ENCODE measurements around the gene PDE4D. TPM values are rescaled to one million over a fixed set of nuclear protein-coding genes. Genes with fewer than 3 reads are reported as not detected.

PDE4D gene
- total and polyA plus RNA-seq, 12 donors, result 1.2 to 18.9 (median 2.1) TPM

- 71 to 85% (median 82%) methylated on average over 2 of the region's 2 CpGs for WGBS, 4 donors
- H3K27ac ChIP-seq, result no peak overlapping the region
- H3K27me3 ChIP-seq, result no peaks in the 10 kb centered on the region
- no peaks in the 10 kb centered on the region for H3K4me1 ChIP-seq (replicated peaks in 1 of 2)
- intact Hi-C loops (cut with DNase I), result no loop called here
- H3K4me3 ChIP-seq, result no peak overlapping the region
- TF ChIP-seq, protein P1, sequence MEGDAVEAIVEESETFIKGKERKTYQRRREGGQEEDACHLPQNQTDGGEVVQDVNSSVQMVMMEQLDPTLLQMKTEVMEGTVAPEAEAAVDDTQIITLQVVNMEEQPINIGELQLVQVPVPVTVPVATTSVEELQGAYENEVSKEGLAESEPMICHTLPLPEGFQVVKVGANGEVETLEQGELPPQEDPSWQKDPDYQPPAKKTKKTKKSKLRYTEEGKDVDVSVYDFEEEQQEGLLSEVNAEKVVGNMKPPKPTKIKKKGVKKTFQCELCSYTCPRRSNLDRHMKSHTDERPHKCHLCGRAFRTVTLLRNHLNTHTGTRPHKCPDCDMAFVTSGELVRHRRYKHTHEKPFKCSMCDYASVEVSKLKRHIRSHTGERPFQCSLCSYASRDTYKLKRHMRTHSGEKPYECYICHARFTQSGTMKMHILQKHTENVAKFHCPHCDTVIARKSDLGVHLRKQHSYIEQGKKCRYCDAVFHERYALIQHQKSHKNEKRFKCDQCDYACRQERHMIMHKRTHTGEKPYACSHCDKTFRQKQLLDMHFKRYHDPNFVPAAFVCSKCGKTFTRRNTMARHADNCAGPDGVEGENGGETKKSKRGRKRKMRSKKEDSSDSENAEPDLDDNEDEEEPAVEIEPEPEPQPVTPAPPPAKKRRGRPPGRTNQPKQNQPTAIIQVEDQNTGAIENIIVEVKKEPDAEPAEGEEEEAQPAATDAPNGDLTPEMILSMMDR (IDR thresholded peaks at IDR 0.05), result no peak
- TF ChIP-seq POLR2A (IDR thresholded peaks at IDR 0.05), result no peak
- H3K36me3 ChIP-seq (replicated peaks in 1 of 2), result no peaks in the 10 kb centered on the region
- no peak for DNase-seq
- H3K9me3 ChIP-seq (replicated peaks in 1 of 3), result no peaks in the 10 kb centered on the region
Measured at GRCh38 chr5:59094864-59095263, 798.7 kb downstream of the PDE4D start.

DNA sequence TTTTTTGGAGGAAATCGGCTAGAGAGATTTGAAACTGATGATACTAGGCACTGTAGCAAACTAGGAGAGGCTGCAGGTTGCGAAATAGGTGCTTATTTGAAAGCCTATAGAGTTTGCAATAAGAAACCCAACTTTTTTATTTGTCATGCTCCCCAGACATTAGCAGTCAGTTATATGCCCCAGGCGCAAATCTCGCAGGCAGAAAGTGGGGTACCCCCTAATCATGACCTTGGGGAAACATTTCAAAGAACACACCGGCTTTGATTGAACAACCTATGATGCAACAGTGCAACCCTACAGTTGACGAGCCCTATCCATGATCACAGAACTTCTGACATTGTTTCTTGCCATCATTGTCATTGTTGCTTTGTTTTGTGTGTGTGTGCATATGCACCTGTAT lies 800.2 kb downstream of the PDE4D start:
- Histone ChIP-seq H3K4me1 (replicated peaks in 1 of 2) (no peaks in the 10 kb centered on the region), H3K27me3 (no peaks in the 10 kb centered on the region), H3K4me3 (peak overlapping the region in 1 of 4 donors; percentile 26), H3K9me3 (replicated peaks in 1 of 3) (no peaks in the 10 kb centered on the region), H3K36me3 (replicated peaks in 1 of 2) (no peaks in the 10 kb centered on the region), H3K27ac (no peak overlapping the region)
- intact Hi-C loops (cut with DNase I), result no loop called here
- 79 to 92% (median 83%) methylated on average over 6 of the region's 6 CpGs for WGBS, 4 donors
- TF ChIP-seq, protein P1 (IDR thresholded peaks at IDR 0.05), result no peak
- TF ChIP-seq POLR2A (IDR thresholded peaks at IDR 0.05), result no peak
- no peak for DNase-seq

DNA sequence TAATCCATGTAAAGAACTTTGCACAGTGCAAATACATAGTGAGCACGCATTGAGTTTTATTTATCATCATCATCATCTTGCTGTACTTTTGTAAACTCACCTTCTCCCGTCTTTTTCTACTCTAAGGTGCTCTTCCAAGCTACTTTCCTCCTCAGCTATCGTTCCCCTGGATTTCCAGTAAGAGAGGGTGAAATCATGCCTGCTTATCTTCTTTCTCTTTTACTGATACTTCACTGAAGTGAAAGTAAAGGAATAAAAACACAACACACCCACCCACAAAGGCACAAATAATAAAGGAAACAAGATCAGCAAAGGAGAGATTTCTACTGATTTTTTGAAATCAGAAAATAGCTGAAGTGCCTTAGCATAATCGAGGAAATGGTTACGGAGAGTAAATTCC lies 800.8 kb downstream of the PDE4D start:
- Histone ChIP-seq H3K4me1 (replicated peaks in 1 of 2) (no peaks in the 10 kb centered on the region), H3K4me3 (peak overlapping the region in 1 of 4 donors; percentile 26), H3K36me3 (replicated peaks in 1 of 2) (no peaks in the 10 kb centered on the region), H3K27me3 (no peaks in the 10 kb centered on the region), H3K27ac (no peak overlapping the region), H3K9me3 (replicated peaks in 1 of 3) (no peaks in the 10 kb centered on the region)
- DNase-seq, result no peak
- intact Hi-C loops (cut with DNase I), result no loop called here
- no peak for TF ChIP-seq POLR2A (IDR thresholded peaks at IDR 0.05)
- TF ChIP-seq, protein P1 (IDR thresholded peaks at IDR 0.05), result no peak
- 64 to 71% (median 65%) methylated on average over 5 of the region's 5 CpGs for WGBS, 4 donors

GRCh38 chr5:59091965-59092364 lies 801.6 kb downstream of the PDE4D start:
- intact Hi-C loops (cut with DNase I), result no loop called here
- H3K27me3 ChIP-seq, result no peaks in the 10 kb centered on the region
- H3K4me1 ChIP-seq (replicated peaks in 1 of 2), result no peaks in the 10 kb centered on the region

More at GRCh38 chr5:59091965-59092364, 801.6 kb downstream of the PDE4D start:
- H3K27ac ChIP-seq, result no peak overlapping the region
- WGBS, 4 donors, result 38 to 64% (median 47%) methylated on average over 1 of the region's 1 CpG
- no peak for DNase-seq
- H3K9me3 ChIP-seq (replicated peaks in 1 of 3), result no peaks in the 10 kb centered on the region
- TF ChIP-seq, protein P1 (IDR thresholded peaks at IDR 0.05), result no peak
- TF ChIP-seq POLR2A (IDR thresholded peaks at IDR 0.05), result no peak
- peak overlapping the region in 1 of 4 donors; percentile 26 for H3K4me3 ChIP-seq
- no peaks in the 10 kb centered on the region for H3K36me3 ChIP-seq (replicated peaks in 1 of 2)
